GM19043 (cell line): ENCODE results near the gene AP4M1.

Experiments used
- ATAC-seq: cut with Tn5 transposase; IDR thresholded peaks from one replicate; pipeline ENCODE4 v1.9.1; 2021; ENCODE audit warnings: low read depth; ENCODE audit not compliant: unreplicated experiment

Gene AP4M1

DNA sequence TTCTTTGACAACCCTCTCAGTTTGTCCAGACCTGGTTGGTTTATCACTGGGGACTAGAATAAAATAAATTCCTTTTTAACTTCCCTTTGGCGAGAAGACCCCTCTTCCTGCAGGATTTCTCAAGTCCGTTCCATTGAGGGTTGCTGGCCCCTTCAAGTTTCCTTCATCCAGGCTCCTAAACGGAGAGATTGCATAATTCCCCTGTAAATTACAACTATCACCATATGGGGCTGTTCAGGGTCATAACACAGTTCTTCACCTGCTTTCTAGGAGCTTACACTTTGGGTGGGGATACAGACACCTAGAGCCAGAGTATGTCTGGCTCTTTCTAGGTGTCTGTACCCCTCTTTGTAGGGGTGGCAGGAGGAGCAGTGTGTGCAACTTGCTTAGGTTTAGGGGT lies 15.9 kb upstream of the AP4M1 start:
- no peak for ATAC-seq

DNA sequence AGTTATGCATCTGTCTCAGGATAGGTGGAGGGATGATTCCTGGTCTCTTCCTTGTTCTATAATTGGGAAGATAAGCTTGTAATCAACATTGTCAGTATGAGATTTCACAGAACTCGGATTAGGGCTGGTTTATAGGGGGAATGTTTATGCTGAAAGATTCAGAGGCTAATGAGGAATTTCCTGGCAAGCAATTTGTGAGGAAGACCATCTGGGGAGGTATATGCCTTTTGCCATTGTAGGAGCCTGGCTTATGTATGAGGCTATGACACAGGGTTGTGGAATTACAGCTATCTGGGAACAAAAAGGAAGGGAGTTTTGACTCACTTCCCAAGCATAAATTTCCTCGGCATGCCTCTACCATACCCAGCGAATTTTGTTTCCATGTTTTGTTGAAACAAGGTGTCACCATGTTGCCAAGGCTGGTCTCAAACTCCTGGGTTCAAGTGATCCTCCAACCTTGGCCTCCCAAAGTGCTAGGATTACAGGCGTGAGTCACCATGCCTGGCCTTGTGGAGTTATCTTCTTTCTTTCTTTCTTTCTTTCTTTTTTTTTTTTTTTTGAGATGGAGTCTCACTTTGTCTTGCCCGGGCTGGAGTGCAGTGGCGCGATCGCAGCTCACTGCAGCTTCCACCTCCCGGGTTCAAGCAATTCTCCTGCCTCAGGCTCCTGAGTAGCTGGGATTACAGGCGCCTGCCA lies 14.2 kb upstream of the AP4M1 start:
- no peak for ATAC-seq

DNA sequence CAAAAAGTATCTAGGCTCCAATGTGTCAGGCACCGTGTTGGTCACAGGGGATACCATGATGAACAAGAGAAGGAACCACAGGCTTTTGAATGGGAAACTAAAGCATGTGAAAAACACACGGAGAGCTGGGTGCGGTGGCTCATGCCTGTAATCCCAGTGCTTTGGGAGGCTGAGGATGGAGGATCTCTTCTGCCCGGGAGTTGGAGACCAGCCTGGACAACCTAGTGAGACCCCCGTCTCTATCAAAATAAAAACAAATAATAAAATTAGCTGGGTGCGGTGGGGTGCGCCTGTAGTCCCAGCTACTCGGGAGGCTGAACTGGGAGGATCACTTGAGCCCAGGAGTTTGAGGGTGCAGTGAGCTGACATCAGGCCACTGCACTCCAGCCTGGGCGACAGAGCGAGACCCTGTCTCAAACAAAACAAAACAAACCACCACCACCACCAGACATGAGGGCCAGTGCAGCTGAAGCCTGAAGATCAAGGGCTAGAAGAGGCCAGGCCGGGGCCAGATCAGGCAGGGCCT lies 13.3 kb upstream of the AP4M1 start:
- ATAC-seq, result no peak

DNA sequence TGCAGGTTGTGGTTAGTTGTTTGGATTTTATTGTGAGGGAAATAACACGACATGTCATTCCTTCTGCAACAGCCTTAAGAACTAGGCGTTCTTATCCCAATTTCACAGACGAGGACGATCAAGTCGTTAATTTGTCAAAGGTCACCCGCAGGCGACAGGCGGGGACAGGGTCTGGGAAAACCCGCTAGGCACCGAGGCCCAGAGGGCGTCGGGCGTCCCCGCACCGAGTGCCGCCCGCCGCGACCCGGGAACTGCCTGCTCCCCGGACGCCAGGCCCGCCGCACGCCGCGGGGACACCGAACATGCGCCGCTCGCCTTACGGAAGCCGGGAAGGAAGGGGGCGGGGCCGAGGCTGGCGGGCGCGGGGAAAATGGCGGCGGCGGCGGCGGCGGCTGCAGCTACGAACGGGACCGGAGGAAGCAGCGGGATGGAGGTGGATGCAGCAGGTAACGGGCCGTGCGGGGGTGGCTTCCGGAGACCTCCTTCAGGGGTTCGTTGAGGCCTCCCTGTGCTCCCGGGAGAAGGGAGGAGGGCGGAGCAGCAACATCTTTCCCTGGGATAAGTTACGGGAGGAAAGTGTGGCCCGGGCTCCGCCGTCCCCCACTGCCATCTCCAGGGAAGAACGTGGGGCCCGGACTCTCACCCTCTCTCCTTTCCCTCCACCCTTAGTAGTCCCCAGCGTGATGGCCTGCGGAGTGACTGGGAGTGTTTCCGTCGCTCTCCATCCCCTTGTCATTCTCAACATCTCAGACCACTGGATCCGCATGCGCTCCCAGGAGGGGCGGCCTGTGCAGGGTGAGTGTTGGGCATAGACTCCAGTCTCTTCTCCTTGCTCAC lies 12.6 kb upstream of the AP4M1 start, which contains the start of gene COPS6:
Gene COPS6, plus strand, starts transcription at position 349 of the 837 bp plus-strand sequence. Its CDS starts 22 bp downstream, at position 371.
- ATAC-seq, result no peak

DNA sequence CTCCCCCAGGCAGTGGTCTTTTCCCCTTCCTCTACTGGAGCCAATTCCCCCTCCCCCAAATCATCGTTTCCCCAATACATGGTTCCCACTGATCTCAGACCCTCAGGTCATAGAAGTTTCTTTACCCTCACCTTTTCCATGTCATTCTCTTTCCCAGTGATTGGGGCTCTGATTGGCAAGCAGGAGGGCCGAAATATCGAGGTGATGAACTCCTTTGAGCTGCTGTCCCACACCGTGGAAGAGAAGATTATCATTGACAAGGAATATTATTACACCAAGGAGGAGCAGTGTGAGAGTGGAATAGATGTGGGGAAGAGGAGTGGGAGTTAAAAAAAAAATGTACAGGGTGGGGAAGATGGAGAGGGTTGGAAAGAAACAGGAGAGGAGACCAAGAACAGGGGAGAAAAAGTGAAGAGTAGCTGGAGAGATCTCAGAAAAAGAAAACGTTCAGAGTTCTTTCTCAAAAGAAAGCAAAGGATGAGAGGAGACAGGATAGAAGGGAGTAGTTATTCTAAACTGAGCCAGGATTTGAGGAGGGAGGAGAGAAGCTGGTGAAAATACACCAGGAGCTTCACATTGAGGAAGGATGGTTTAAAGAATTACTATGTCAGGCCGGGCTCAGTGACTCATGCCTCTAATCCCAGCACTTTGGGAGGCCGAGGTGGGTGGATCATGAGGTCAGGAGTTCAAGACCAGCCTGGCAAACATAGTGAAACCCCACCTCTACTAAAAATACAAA lies 11.8 kb upstream of the AP4M1 start:
- no peak for ATAC-seq

DNA sequence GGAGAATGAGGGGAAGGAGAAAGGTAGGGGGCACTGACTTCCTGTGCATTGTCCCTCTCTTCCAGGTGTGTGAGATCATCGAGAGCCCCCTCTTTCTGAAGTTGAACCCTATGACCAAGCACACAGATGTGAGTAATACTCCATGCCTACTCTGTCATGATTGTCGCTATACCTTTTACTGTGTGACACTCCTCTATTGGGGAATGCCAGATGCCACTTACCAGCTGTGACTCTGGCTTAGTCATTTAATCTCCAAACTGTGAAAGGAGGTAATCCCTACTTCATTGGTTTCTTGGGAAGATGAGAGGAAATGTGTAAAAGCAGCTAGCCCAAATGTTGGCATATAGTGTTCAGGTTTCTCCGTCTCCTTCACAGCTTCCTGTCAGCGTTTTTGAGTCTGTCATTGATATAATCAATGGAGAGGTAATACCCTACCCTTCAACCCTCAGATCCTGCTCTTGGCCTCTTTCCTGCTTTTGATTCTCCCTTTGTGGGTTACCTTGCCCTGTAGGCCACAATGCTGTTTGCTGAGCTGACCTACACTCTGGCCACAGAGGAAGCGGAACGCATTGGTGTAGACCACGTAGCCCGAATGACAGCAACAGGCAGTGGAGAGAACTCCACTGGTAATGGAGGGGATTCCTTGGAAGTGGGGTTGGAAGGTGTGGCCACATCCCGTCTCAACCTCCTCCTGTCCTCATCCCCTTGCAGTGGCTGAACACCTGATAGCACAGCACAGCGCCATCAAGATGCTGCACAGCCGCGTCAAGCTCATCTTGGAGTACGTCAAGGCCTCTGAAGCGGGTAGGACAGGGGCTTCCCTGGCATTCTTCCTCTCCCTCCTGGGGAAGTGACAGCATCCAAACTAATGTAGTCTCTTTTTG lies 10.7 kb upstream of the AP4M1 start:
- no peak for ATAC-seq

DNA sequence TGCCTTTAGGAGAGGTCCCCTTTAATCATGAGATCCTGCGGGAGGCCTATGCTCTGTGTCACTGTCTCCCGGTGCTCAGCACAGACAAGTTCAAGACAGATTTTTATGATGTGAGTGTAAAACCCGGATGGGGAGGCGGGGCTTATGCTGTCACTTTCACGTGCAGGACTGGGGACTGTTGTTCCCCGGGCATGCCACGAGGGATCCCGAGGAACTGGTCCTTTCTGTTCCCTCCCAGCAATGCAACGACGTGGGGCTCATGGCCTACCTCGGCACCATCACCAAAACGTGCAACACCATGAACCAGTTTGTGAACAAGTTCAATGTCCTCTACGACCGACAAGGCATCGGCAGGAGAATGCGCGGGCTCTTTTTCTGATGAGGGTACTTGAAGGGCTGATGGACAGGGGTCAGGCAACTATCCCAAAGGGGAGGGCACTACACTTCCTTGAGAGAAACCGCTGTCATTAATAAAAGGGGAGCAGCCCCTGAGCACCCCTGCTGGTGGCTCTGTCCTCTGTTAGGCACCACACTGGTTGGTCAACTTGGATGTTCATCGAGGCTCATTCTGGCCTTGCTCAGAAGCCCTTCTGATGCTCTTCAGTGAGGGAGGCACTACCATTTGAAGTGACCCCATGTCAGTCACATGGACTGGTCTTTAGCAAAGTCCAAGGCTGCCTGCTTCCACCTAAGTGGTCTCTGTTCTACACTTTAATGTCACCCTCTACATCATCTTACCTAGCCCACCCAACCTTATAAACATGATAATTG lies 9.8 kb upstream of the AP4M1 start:
- ATAC-seq, result no peak

DNA sequence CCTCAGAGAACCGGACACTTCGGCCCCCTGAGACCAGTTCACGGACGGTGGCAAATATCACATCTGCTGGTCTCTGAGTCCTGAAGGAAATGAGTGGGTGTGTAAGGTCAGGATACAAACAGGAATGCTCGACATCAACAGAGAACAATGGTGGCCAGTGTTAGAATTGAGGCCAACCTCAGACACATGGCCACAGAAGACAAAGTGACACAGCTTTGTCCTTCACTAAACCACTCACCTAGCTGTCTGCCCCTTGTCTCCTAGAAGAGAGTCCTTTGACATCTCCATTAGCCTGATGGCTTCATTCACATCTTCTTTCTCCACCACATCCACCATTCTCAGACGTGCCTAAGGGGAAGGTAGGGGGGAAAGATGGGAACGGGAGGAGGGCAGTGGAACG lies 8.4 kb upstream of the AP4M1 start:
- no peak for ATAC-seq

DNA sequence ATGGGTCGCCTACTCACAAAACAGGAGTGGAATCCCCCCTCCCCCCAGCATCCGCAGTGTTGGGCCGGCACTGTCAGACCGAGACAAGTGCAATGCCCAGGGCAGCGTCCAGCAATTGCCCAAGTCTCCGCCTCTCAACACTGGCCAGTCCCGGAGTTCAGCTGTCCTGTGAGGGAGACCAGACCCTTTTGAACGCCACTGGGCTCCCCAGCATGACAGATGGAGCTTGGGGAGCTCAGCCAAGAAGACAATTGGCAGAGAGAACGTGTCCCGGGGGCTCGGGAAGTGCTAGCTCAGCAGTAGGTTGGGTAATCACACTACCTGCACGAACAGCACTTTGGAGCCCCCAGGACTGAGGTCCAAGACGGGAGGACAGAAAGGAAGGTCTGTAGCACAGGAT lies 7.9 kb upstream of the AP4M1 start:
- no peak for ATAC-seq

DNA sequence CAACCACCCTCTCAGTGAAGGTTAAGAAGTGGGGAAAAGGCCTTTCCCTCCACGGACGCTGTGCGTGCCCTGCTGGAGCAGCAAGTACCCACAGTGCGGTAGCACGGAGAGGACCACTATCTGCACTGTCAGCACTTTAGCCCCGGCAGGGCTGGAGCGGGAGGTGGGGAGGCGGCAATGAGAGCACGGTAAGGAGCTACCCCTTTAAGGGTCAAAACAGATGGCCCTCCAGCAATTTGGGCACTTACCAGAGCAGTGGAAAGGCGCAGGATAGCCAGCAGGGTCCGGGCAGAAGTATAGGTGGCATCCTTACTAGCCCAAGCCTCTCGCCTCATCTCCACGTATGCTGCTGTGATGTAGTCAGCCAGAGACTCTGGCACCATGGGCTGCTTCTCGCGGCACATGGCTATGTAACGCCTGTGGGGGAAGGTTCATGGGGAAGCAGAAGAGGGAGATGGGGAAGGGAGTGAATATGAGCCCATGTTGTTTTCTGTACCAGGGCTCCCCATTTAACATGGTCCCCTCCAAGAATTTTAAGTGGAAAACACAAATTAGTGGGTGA lies 7.4 kb upstream of the AP4M1 start:
- no peak for ATAC-seq

DNA sequence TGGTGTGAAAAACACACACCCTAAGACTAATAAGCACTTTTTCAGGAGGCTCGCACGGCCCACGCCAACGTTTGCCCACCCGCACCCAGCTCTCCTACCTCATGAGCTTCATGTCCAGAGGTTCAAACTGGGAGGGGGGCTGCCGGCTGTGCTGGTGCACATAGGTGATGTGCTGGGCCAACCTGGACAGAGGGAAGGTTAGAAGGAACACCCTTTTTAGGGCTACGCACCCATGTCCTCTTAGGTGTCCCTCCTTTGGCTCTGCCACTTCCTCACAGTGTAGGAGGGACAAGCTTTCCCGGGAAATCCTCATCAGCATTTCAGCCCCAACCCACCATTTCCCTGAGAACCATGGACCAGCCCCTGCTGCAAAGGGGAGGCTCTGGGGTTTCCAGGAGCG lies 6.2 kb upstream of the AP4M1 start:
- ATAC-seq, result no peak

DNA sequence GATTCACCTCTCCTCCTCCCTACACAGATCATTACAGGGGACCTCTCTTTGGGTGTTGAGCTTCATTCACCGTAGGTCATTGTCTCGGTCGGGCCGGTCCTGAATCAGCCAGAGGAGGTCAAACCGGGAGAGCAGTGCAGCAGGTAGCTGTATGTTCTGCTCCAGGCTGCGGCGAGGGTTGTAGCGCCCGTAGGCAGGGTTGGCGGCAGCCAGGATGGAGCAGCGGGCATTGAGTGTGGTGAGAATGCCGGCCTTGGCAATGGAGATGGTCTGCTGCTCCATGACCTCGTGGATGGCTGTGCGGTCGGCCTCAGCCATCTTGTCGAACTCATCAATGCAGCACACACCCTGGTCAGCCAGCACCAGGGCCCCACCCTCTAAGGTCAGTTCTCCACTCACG lies 5.7 kb upstream of the AP4M1 start:
- no peak for ATAC-seq

DNA sequence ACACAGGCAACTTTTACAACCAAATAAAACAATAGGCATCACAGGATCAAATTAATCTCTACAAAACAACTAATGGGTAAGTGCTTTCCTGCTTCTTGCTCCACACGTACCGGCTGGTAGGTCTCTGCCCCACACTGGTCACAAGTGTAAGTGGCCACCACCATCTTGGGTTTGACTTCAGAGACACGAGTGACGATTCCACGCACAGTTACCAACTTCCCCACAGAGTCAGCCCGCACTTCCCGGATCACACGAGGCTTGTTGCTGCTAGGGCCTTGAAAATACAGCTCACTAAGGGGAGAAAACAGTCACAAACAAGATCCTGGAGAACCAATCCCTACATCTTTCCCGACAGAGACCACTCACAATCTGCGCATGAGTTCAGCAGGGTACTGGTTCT lies 2.5 kb upstream of the AP4M1 start:
- ATAC-seq, result no peak

DNA sequence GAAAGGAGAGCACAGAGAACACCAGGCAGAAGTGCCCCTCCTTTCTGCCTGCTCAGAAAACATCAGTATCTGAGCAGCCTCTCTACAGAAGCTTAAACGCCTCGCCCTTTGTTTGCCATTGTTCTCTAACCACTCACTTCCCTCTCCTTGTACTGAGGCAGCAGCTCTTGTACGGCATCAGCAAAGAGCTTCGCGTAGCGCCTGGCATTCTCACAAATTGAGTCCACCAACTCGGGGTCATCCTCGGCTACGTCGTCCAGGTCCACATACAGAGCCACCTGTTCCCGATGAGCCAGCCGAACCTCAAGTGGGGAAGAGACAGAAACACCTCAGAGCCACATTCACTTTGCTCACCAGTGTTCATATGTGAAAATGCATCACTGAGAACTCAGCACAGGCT lies 2.0 kb upstream of the AP4M1 start:
- no peak for ATAC-seq

DNA sequence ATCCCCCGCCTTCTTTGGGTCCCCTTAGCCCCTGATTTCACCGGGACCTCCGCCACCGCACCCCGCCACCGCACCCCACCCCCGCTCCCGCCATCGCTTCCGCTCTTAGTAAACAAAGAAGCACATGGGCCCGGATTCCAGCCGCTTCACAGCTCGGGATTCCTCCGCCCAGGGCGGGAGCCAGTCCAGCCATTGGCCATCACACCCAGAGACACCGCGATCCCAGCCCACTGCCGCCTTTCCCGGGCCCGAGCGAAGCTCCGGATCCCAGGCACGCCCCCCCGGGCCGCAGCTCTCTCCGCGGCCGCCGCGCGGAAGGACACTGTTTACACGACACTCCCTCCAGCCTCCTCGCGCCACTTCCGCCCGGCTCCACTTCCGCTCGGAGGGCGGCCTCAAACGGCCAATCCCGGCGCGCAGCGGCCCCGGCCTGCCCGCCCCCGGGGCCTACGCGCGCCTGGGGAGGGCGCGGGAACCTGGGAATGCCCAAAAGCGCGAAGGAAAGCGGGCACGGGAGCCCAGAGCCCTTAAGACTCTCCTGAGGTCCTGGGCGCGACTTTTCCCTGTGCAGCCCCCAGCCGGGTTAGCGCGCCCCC lies 925 bp upstream of the AP4M1 start:
- ATAC-seq, result peak; percentile 63

DNA sequence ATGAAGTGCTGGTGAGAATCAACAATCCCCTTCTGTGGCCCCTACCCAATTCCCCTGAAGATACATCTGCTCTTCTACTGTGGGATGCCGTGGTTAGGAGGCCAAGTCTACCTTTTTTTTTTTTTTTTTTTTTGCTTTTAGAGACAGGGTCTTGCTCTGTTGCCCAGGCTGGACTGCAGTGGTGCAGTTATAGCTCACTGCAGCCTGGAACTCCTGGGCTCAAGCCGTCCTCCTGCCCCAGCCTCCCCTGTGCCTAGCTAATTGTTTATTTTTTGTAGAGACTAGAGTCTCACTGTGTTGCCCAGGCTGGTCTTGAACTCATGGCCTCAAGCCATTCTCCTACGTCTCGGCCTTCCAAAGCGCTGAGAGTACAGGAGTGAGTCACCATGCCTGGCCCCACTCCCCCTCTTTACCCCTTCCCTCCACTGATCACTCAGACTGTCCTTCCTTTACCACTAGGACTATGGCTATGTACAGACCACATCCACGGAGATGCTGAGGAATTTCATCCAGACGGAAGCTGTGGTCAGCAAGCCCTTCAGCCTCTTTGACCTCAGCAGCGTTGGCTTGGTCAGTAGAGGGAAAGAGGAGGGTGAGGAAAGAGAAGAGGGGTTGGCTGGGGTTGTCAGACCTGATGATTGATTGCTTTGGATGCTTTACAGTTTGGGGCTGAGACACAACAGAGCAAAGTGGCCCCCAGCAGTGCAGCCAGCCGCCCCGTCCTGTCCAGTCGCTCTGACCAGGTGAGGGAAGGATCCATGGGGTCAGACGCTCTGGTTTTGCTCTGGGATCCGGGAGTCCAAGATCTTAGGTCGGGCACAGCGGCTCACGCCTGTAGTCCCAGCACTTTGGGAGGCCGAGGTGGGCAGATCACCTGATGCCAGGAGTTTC lies 1.8 kb downstream of the AP4M1 start:
- no peak for ATAC-seq

DNA sequence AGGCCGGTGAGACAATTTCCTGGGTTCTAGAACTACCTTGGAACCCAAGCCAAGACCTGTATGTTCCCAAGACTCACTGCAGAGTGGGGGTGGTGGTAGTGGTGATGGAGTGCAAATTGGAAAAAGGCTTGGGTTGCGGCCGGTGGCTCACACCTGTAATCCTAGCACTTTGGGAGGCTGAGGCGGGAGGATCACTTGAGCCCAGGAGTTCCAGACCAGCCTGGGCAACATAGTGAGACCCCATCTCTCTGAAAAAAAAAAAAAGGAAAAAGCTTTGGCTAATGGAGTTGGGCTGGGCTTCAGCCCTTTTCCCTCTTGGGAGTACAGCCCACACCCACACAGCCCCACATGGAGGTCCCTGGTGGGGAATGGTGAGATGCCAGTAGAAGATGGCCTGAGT lies 4.1 kb downstream of the AP4M1 start:
- ATAC-seq, result no peak

DNA sequence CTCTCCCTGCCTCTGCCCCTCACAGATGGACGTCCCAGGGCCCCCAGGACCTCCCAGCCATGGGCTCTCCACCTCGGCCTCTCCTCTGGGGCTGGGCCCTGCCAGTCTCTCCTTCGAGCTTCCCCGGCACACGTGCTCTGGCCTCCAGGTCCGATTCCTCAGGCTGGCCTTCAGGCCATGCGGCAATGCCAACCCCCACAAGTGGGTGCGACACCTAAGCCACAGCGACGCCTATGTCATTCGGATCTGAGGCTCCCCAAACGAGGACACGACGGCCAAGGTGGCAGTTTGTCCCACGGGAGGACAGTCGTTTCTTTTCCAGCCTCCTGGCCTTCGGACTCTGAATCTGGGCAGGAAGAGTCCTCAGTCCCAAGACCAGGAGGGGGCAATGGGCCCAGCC lies 5.2 kb downstream of the AP4M1 start:
- no peak for ATAC-seq
